Measurements from ENCODE around the gene GCSAM.
"Not testable (repeated sequence)": the region's sequence is repeated elsewhere in the genome, so short reads cannot be mapped to it uniquely, and the experiment has no call there.

Gene GCSAM

DNA sequence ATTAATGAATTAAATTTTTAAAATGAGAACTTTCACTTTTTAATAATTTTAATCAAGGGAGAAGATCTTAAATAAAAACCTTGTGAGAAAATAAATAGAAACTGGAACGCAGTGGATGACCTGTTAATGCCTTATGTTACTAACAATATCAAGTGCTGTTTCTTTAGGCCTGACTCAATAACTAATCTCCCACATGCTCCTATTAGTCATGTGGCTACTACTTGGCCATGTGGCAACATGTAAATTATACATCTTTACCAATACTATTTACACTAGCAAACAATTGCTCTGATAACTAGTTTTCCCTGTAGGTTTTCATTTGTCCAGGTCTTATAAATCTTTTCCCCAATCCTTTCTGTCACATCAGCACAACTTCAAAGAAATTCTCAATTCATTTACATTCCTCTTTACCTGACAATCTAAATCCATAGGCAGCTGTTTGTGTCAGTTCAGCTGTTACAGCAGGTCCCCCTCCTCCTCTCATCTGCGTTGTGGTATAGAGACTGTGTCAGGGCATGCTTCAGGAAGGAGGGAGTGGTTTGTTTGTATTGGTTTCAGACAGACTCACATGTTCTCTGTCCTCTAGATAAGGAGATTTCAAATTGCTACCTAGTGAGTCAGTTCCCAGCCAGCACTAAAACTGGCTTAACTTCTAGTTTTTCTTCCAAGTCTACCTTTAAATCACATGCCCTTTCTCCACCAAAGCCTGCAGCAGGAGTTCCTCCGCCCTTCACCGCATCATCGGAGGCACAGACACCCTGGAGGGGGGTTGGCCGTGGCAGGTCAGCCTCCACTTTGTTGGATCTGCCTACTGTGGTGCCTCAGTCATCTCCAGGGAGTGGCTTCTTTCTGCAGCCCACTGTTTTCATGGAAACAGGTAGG is 58.2 kb downstream of the GCSAM start:
- intact Hi-C loops (cut with DNase I; ENCODE audit: low total_unique reads): no loop called here
- Histone ChIP-seq H3K9me3 (no peaks in the 10 kb centered on the region), H3K27me3 (no peaks in the 10 kb centered on the region), H3K36me3 (no peaks in the 10 kb centered on the region), H3K27ac (no peak overlapping the region), H3K4me3 (no peak overlapping the region), H3K4me1 (peaks cover 0 to 13% (median 0%) of the 10 kb centered on the region in 4 donors)
- no peak for DNase-seq
- no peak for TF ChIP-seq CTCF (IDR thresholded peaks at IDR 0.05)

GRCh38 chr3:112074006-112074405 is 59.0 kb downstream of the GCSAM start:
- DNase-seq: no peak
- Histone ChIP-seq H3K4me3 (no peak overlapping the region), H3K4me1 (peaks cover 0 to 13% (median 0%) of the 10 kb centered on the region in 4 donors), H3K27ac (no peak overlapping the region), H3K27me3 (no peaks in the 10 kb centered on the region), H3K9me3 (no peaks in the 10 kb centered on the region), H3K36me3 (no peaks in the 10 kb centered on the region)
- TF ChIP-seq CTCF (IDR thresholded peaks at IDR 0.05): no peak
- intact Hi-C loops (cut with DNase I; ENCODE audit: low total_unique reads): no loop called here

DNA sequence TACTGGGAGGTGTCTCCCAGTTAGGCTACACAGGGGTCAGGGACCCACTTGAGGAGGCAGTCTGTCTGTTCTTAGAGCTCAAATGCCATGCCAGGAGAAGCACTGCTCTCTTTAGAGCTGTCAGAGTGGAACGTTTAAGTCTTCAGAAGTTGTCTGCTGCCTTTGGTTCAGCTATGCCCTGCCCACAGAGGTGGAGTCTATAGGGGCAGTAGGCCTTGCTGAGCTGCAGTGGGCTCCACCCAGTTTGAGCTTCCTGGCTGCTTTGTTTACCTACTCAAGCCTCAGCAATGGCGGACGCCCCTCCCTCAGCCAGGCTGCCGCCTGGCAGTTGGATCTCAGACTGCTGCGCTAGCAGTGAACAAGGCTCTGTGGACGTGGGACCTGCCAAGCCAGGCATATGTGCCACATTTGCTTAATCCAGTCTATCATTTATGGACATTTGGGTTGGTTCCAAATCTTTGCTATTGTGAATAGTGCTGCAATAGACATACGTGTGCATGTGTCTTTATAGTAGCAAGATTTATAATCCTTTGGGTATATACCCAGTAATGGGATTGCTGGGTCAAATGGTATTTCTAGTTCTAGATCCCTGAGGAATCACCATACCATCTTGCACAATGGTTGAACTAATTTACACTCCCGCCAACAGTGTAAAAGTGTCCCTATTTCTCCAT is 60.5 kb downstream of the GCSAM start:
- intact Hi-C loops (cut with DNase I; ENCODE audit: low total_unique reads); H3K36me3 ChIP-seq; H3K27ac ChIP-seq; H3K27me3 ChIP-seq; DNase-seq; H3K9me3 ChIP-seq; H3K4me3 ChIP-seq: not testable (repeated sequence)
- H3K4me1 ChIP-seq: peaks cover 0 to 13% (median 0%) of the 10 kb centered on the region in 4 donors

Data from tibial artery (tissue), 4 donors.